H1 (cell line): ENCODE data around the gene NMNAT3. TPM values are rescaled to one million over a fixed set of nuclear protein-coding genes. Genes with fewer than 3 reads are reported as not detected.

ENCODE experiments used
- CTCF ChIA-PET: fragments of 300-600 bp; sonication (Branson Sonifier 250); formaldehyde crosslinking; loops from one replicate; lab custom pipeline; 2021; ENCODE audit not compliant: partially characterized antibody; lab: Charles Lee
- POLR2A ChIA-PET: fragments of 300-600 bp; sonication (Branson Sonifier 250); formaldehyde crosslinking; loops from one replicate; lab custom pipeline; 2021; ENCODE audit warnings: inconsistent platforms; ENCODE audit not compliant: partially characterized antibody; lab: Charles Lee
- DNase-seq, 2 experiments: peaks; one replicate each; pipeline versions ENCODE4 v3.0.0 to v3.0.0-alpha.2; 2010 to 2022; ENCODE audit warnings: low spot score in 2 of 2, low read depth in 1 of 2, mixed read lengths in 1 of 2
- FAIRE-seq: peaks from 2 replicates; lab custom pipeline; 2011; peaks lifted over from hg19 to GRCh38; lab: Jason Lieb, UNC
- H2AFZ ChIP-seq: 2 replicates; pipeline ENCODE4 v1.8.1; 2012; ENCODE audit warnings: low read length, inconsistent platforms
- H2AK5ac ChIP-seq: 2 replicates; pipeline ENCODE4 v1.6.1; 2013; ENCODE audit warnings: low read depth, low read length
- H2BK120ac ChIP-seq: replicated peaks from 2 replicates; pipeline ENCODE3; 2013; ENCODE audit warnings: low read depth, low read length, inconsistent platforms
- H2BK12ac ChIP-seq: 2 replicates; pipeline ENCODE4 v1.6.1; 2013; ENCODE audit warnings: low read depth, low read length
- H2BK15ac ChIP-seq: 2 replicates; pipeline ENCODE4 v1.6.1; 2013; ENCODE audit warnings: low read length
- H2BK20ac ChIP-seq: 2 replicates; pipeline ENCODE4 v1.6.1; 2013; ENCODE audit warnings: low read length
- H2BK5ac ChIP-seq: 2 replicates; pipeline ENCODE4 v1.6.1; 2013; ENCODE audit warnings: low read depth, low read length
- H3K14ac ChIP-seq: 2 replicates; pipeline ENCODE4 v1.6.1; 2013; ENCODE audit warnings: inconsistent platforms; ENCODE audit not compliant: insufficient read length
- H3K18ac ChIP-seq: 2 replicates; pipeline ENCODE4 v1.6.1; 2013; ENCODE audit warnings: low read length; ENCODE audit errors: extremely low read depth
- H3K23ac ChIP-seq: 2 replicates; pipeline ENCODE4 v1.6.1; 2013; ENCODE audit warnings: inconsistent platforms; ENCODE audit not compliant: insufficient read length
- H3K23me2 ChIP-seq: 2 replicates; pipeline ENCODE4 v1.6.1; 2013; ENCODE audit warnings: low read depth, low read length
- H3K27ac ChIP-seq: 2 replicates; pipeline ENCODE4 v1.6.1; 2011; ENCODE audit warnings: low read depth, low read length, inconsistent platforms
- H3K27me3 ChIP-seq, 4 experiments: replicated peaks in 1 of 4; 1 replicate in 1 of 4; 2 replicates in 3 of 4; pipeline versions ENCODE4 v1.6.1 to v1.8.1; 2011 to 2013; ENCODE audit warnings: low read length in 3 of 4, mild to moderate bottlenecking in 3 of 4, inconsistent platforms in 2 of 4, mixed read lengths in 2 of 4, moderate library complexity in 1 of 4; ENCODE audit not compliant: control insufficient read depth in 3 of 4, insufficient read depth in 3 of 4; ENCODE audit errors: extremely low read depth in 1 of 4
- H3K36me3 ChIP-seq, 4 experiments: 2 replicates each; pipeline versions ENCODE4 v1.6.1 to v1.8.1; 2011 to 2013; ENCODE audit warnings: mild to moderate bottlenecking in 4 of 4, low read length in 3 of 4, moderate library complexity in 2 of 4, control low read depth in 1 of 4, inconsistent platforms in 1 of 4; ENCODE audit not compliant: insufficient read depth in 4 of 4, control insufficient read depth in 2 of 4
- H3K4ac ChIP-seq: replicated peaks from 2 replicates; pipeline ENCODE3; 2013; ENCODE audit warnings: low read length, low read depth, mixed read lengths, inconsistent platforms; ENCODE audit not compliant: insufficient read length
- H3K4me1 ChIP-seq, 4 experiments: replicated peaks in 1 of 4; 1 replicate in 1 of 4; 2 replicates in 3 of 4; pipeline versions ENCODE4 v1.6.1 to v1.8.1; 2011 to 2013; ENCODE audit warnings: low read length in 3 of 4, inconsistent platforms in 2 of 4, mixed read lengths in 1 of 4; ENCODE audit not compliant: insufficient read depth in 4 of 4, control insufficient read depth in 3 of 4
- H3K4me2 ChIP-seq, 2 experiments: 2 replicates each; pipeline versions ENCODE4 v1.6.1 to v1.8.1; 2011 to 2013; ENCODE audit warnings: low read depth in 2 of 2, low read length in 2 of 2, control low read depth in 1 of 2, inconsistent platforms in 1 of 2, mild to moderate bottlenecking in 1 of 2; ENCODE audit not compliant: insufficient read depth in 1 of 2
- H3K4me3 ChIP-seq, 4 experiments: fragments of 200-600, 300-600 bp in 1 of 4; sonication (generic), shearing (Covaris generic), sonication (Bioruptor Twin) in 1 of 4; 2 replicates each; pipeline versions ENCODE4 v1.5.1 to v1.8.1; 2011 to 2016; ENCODE audit warnings: low read length in 4 of 4, low read depth in 3 of 4, control low read depth in 2 of 4, inconsistent platforms in 2 of 4, mild to moderate bottlenecking in 2 of 4, mixed read lengths in 1 of 4, moderate library complexity in 1 of 4; ENCODE audit not compliant: insufficient read depth in 2 of 4; ENCODE audit errors: extremely low read depth in 1 of 4
- H3K56ac ChIP-seq: replicated peaks from 2 replicates; pipeline ENCODE3; 2013; ENCODE audit warnings: low read depth, mild to moderate bottlenecking, mixed read lengths, low read length, inconsistent platforms; ENCODE audit not compliant: insufficient read length
- H3K79me1 ChIP-seq: 2 replicates; pipeline ENCODE4 v1.6.1; 2013; ENCODE audit warnings: low read depth, low read length, control low read depth
- H3K79me2 ChIP-seq, 2 experiments: 2 replicates each; pipeline versions ENCODE4 v1.6.1 to v1.8.1; 2012 to 2013; ENCODE audit warnings: low read length in 2 of 2, mild to moderate bottlenecking in 2 of 2, inconsistent platforms in 1 of 2; ENCODE audit not compliant: insufficient read depth in 2 of 2, control insufficient read depth in 1 of 2
- H3K9ac ChIP-seq, 4 experiments: replicated peaks in 1 of 4; 1 replicate in 1 of 4; 2 replicates in 3 of 4; pipeline versions ENCODE4 v1.6.1 to v1.8.1; 2011 to 2013; ENCODE audit warnings: low read depth in 3 of 4, low read length in 3 of 4, control low read depth in 2 of 4, mild to moderate bottlenecking in 2 of 4, moderate library complexity in 2 of 4, inconsistent platforms in 1 of 4; ENCODE audit errors: extremely low read depth in 1 of 4
- H3K9me3 ChIP-seq, 2 experiments: 2 replicates each; pipeline versions ENCODE4 v1.6.1 to v1.8.1; 2012 to 2013; ENCODE audit warnings: mild to moderate bottlenecking in 2 of 2, moderate library complexity in 2 of 2, control low read depth in 1 of 2, inconsistent platforms in 1 of 2, low read depth in 1 of 2, low read length in 1 of 2, mixed read lengths in 1 of 2; ENCODE audit not compliant: insufficient read depth in 2 of 2
- H4K20me1 ChIP-seq, 2 experiments: replicated peaks in 1 of 2; 2 replicates each; pipeline versions ENCODE3 to v1.8.1; 2011 to 2013; ENCODE audit warnings: inconsistent platforms in 2 of 2, low read length in 2 of 2, mild to moderate bottlenecking in 1 of 2; ENCODE audit not compliant: insufficient read depth in 2 of 2, control insufficient read depth in 1 of 2
- H4K5ac ChIP-seq: 2 replicates; pipeline ENCODE4 v1.6.1; 2013; ENCODE audit warnings: low read length, low read depth, mixed read lengths, inconsistent platforms; ENCODE audit not compliant: insufficient read length
- H4K8ac ChIP-seq: 2 replicates; pipeline ENCODE4 v1.8.0; 2013; ENCODE audit warnings: mild to moderate bottlenecking, moderate library complexity, low read length, inconsistent platforms; ENCODE audit not compliant: insufficient read depth; ENCODE audit errors: extremely low read depth
- H4K91ac ChIP-seq: replicated peaks from 2 replicates; pipeline ENCODE3; 2013; ENCODE audit warnings: low read length, mixed read lengths, inconsistent platforms; ENCODE audit not compliant: insufficient read length
- CREB1 ChIP-seq: IDR thresholded peaks from 2 replicates; pipeline ENCODE4 v1.6.1; 2012; ENCODE audit warnings: inconsistent platforms
- CTCF ChIP-seq, 3 experiments: IDR thresholded peaks; 1 replicate in 2 of 3; 2 replicates in 1 of 3; pipeline versions ENCODE4 v1.5.1 to v1.6.1; 2011; ENCODE audit warnings: low read length in 3 of 3, mild to moderate bottlenecking in 3 of 3, inconsistent platforms in 2 of 3, low read depth in 1 of 3, moderate library complexity in 1 of 3; ENCODE audit not compliant: insufficient read depth in 1 of 3; ENCODE audit errors: control extremely low read depth in 1 of 3
- RAD21 ChIP-seq, 2 experiments: IDR thresholded peaks in 1 of 2; conservative IDR thresholded peaks in 1 of 2; 2 replicates each; pipeline ENCODE4 v1.6.1; 2011; ENCODE audit warnings: low read depth in 2 of 2, low read length in 2 of 2, improper control_type of control experiment in 1 of 2, inconsistent platforms in 1 of 2, mild to moderate bottlenecking in 1 of 2, moderate library complexity in 1 of 2
- SRF ChIP-seq: IDR thresholded peaks from 2 replicates; pipeline ENCODE4 v1.6.1; 2011; ENCODE audit warnings: mild to moderate bottlenecking, low read depth, low read length, moderate library complexity
- WGBS, 2 experiments: shearing (Covaris generic) in 1 of 2; methylation state at CpG; one replicate each; pipeline versions ENCODE4 v1.1.6 to v1.1.7; 2013 to 2015; ENCODE audit warnings: low lambda C conversion rate in 2 of 2, mixed read lengths in 2 of 2, inconsistent platforms in 1 of 2, low coverage in 1 of 2, missing lambda C conversion rate in 1 of 2; ENCODE audit not compliant: insufficient replicate concordance in 2 of 2, insufficient coverage in 1 of 2, insufficient read length in 1 of 2; ENCODE audit errors: extremely low coverage in 1 of 2, missing lambda C conversion rate in 1 of 2; 5-methylcytosine and 5-hydroxymethylcytosine counted together
- polyA plus RNA-seq, 7 experiments: library from polyadenylated mRNA; depleted of rRNA in 3 of 7; stranded (reverse) in 5 of 7; unstranded in 2 of 7; fragments of >200 nt in 5 of 7; fragments of 200-250 nt in 2 of 7; gene quantifications; 1 replicate in 5 of 7; 2 replicates in 1 of 7; 4 replicates in 1 of 7; pipeline versions ENCODE4 v1.2.1 to v1.2.3, GENCODE V29; 2011 to 2013; ENCODE audit warnings: missing spikeins in 2 of 7, mixed read lengths in 2 of 7
- total RNA-seq: library from RNA; stranded (reverse); fragmentation: NEBNext Ultra II Directional; extraction: Animal tissue kit (Norgen Biotek cat#: 25700); gene quantifications from 2 replicates; pipeline ENCODE4 v1.2.1, GENCODE V29; 2021

NMNAT3 gene
- total and polyA plus RNA-seq, 2 of the 8 experiments (the other 6 are each of a cell fraction or from before 2014, with no cell fraction given), result 4.2 to 4.3 TPM

GRCh38 chr3:139564294-139564861 is 113.4 kb downstream of the NMNAT3 start:
- Histone ChIP-seq H4K20me1 (no peaks in the 10 kb centered on the region), H3K79me1 (no peaks in the 10 kb centered on the region), H4K8ac (no peak overlapping the region), H3K9ac (no peak overlapping the region), H2BK12ac (no peak overlapping the region), H3K4me2 (no peak overlapping the region), H3K23ac (no peak overlapping the region), H2AK5ac (no peak overlapping the region), H3K27ac (no peak overlapping the region), H4K91ac (no peak overlapping the region), H2BK120ac (no peak overlapping the region), H3K4me3 (no peak overlapping the region), H3K4me1 (peaks cover 0 to 3% (median 0%) of the 10 kb centered on the region in 4 experiments; a peak in 1 of 7 replicates), H3K14ac (no peak overlapping the region), H3K27me3 (no peaks in the 10 kb centered on the region), H3K36me3 (no peaks in the 10 kb centered on the region), H3K23me2 (no peaks in the 10 kb centered on the region), H3K9me3 (no peaks in the 10 kb centered on the region), H2BK5ac (no peak overlapping the region), H3K4ac (no peak overlapping the region), H4K5ac (no peak overlapping the region), H2BK20ac (no peak overlapping the region), H2BK15ac (no peak overlapping the region), H3K79me2 (no peaks in the 10 kb centered on the region), H2AFZ (no peak overlapping the region), H3K56ac (no peak overlapping the region), H3K18ac (no peak overlapping the region)
- FAIRE-seq, result peak; percentile 73
- no peak for DNase-seq
- 80% methylated on average over 5 of the region's 5 CpGs; no CpG with 5 or more reads in 1 of the 2 experiments for WGBS, 2 experiments
- ChIA-PET CTCF (interaction anchor here (0.5 to 1.7 kb wide), 29 partner anchors 11 to 546 kb away, joined by 3 to 17 read pairs (median 3); partner anchors contain the start of gene COPB2), POLR2A (interaction anchor here (0.9 kb wide), 1 partner anchor 137 kb away, joined by 4 read pairs; no protein-coding TSS in a partner anchor)
- TF ChIP-seq SRF, result 0 out of 2 replicates have a peak, but pooled peaks have one; percentile 14
- peak; percentile 67 to 77 (median 71) for TF ChIP-seq CTCF (IDR thresholded peaks at IDR 0.05; ENCODE audit: control extremely low read depth in 1 of 3, insufficient read depth in 1 of 3, low read depth in 1 of 3, low read length in 3 of 3)
- TF ChIP-seq CREB1, result no peak
- peak; percentile 81 to 88 for TF ChIP-seq RAD21 (IDR thresholded peaks at IDR 0.05 in 1 of 2, conservative IDR thresholded peaks at IDR 0.05 in 1 of 2; ENCODE audit: low read depth in 2 of 2, low read length in 2 of 2)
